ENCODE results near the gene PLCB4.

The PLCB4 gene

DNA sequence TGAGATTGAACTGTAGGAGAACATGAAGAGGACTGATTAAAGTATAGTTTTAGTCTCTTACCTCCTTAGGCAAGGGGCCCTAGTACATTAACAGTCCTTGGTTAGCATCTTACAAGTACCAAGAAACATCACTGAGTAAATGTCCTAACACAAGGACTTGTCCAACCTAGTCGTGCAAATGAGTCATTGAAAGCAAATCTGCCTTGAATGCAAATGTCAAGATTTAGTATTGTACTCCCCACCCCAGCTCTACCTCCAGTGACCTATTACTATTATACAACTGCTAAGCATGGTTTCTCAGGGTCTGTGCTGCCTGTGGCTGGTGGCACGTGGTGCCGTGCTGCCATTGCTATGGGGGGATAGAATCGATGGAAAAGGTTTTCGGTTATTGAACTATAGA, 138.4 kb downstream of the PLCB4 start:
- no CpG with 5 or more reads among the region's 5 CpGs for WGBS (ENCODE audit: extremely low coverage, insufficient coverage, insufficient read length)
- no peaks in the 10 kb centered on the region for H3K36me3 ChIP-seq (ENCODE audit: control insufficient read depth in 1 of 2, insufficient read depth in 2 of 2, low read length in 2 of 2)

DNA sequence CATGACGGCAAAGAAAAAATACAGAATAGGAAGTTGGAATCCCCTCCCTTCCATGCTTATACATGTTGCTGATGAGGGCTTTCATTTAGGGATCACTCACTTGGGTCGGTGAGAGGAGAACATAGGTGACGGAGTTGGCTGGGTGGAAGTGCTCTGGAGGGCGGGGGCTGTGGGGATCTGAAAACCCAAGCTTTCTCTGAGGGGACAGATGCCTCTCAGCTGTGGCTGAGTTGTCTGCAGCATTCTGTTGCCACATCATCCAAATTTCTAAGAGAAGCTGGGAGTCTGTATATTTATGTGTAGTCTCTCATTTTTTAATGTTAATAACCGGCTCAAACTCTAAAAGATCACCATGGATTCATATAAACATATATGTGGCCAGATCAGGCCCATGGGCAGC, 141.5 kb downstream of the PLCB4 start:
- H3K9me3 ChIP-seq (ENCODE audit: insufficient read depth, low read depth, low read length), result no peaks in the 10 kb centered on the region
- no peak overlapping the region for H4K12ac ChIP-seq (ENCODE audit: low read depth, low read length)
- no peak overlapping the region for H3K4ac ChIP-seq (ENCODE audit: low read depth, low read length)
- no peak overlapping the region for H4K8ac ChIP-seq (ENCODE audit: low read depth, low read length)
- H3K27me3 ChIP-seq (ENCODE audit: insufficient read depth, low read length), result no peaks in the 10 kb centered on the region
- H3K9ac ChIP-seq (ENCODE audit: low read length), result no peak overlapping the region
- H3K79me2 ChIP-seq (ENCODE audit: control insufficient read depth, insufficient read depth, low read length, poor library complexity), result no peaks in the 10 kb centered on the region
- no peak overlapping the region for H3K14ac ChIP-seq (ENCODE audit: low read length)
- no peak for DNase-seq
- no peak overlapping the region for H2BK5ac ChIP-seq (ENCODE audit: low read depth, low read length, poor library complexity)
- no peaks in the 10 kb centered on the region for H3K36me3 ChIP-seq (ENCODE audit: control insufficient read depth in 1 of 2, insufficient read depth in 2 of 2, low read length in 2 of 2)
- H2AK5ac ChIP-seq (ENCODE audit: low read length), result no peak overlapping the region
- H3K18ac ChIP-seq (ENCODE audit: low read length), result no peak overlapping the region
- H4K91ac ChIP-seq (ENCODE audit: low read depth, low read length), result no peak overlapping the region
- no peaks in the 10 kb centered on the region for H3K4me1 ChIP-seq (ENCODE audit: control insufficient read depth in 1 of 2, insufficient read depth in 2 of 2, low read length in 2 of 2)
- H3K79me1 ChIP-seq (ENCODE audit: low read length), result no peaks in the 10 kb centered on the region
- no peak overlapping the region for H3K4me2 ChIP-seq (ENCODE audit: low read length)
- no peak overlapping the region for H3K23ac ChIP-seq (ENCODE audit: low read length)
- no CpG with 5 or more reads among the region's 5 CpGs for WGBS (ENCODE audit: extremely low coverage, insufficient coverage, insufficient read length)
- no peak overlapping the region for H2AFZ ChIP-seq (ENCODE audit: insufficient read depth, low read length, poor library complexity)
- no peak overlapping the region for H3K4me3 ChIP-seq (ENCODE audit: low read depth, low read length)
- no peak overlapping the region for H2BK12ac ChIP-seq (ENCODE audit: low read length)
- no peak overlapping the region for H3K27ac ChIP-seq (ENCODE audit: low read depth, low read length)
- H2BK120ac ChIP-seq (ENCODE audit: insufficient read depth, low read length, poor library complexity), result no peak overlapping the region

More for the DNA sequence above, 138.4 kb downstream of the PLCB4 start:
- Histone ChIP-seq H3K9ac (ENCODE audit: low read length) (no peak overlapping the region), H3K4ac (ENCODE audit: low read depth, low read length) (no peak overlapping the region), H3K4me2 (ENCODE audit: low read length) (no peak overlapping the region), H2BK12ac (ENCODE audit: low read length) (no peak overlapping the region), H4K91ac (ENCODE audit: low read depth, low read length) (no peak overlapping the region), H2AFZ (ENCODE audit: insufficient read depth, low read length, poor library complexity) (no peak overlapping the region), H3K14ac (ENCODE audit: low read length) (no peak overlapping the region), H2BK120ac (ENCODE audit: insufficient read depth, low read length, poor library complexity) (no peak overlapping the region), H2AK5ac (ENCODE audit: low read length) (no peak overlapping the region), H2BK5ac (ENCODE audit: low read depth, low read length, poor library complexity) (no peak overlapping the region), H3K4me3 (ENCODE audit: low read depth, low read length) (no peak overlapping the region), H3K4me1 (ENCODE audit: control insufficient read depth in 1 of 2, insufficient read depth in 2 of 2, low read length in 2 of 2) (no peaks in the 10 kb centered on the region), H3K18ac (ENCODE audit: low read length) (no peak overlapping the region), H3K9me3 (ENCODE audit: insufficient read depth, low read depth, low read length) (no peaks in the 10 kb centered on the region), H3K27me3 (ENCODE audit: insufficient read depth, low read length) (no peaks in the 10 kb centered on the region), H4K12ac (ENCODE audit: low read depth, low read length) (no peak overlapping the region), H3K79me2 (ENCODE audit: control insufficient read depth, insufficient read depth, low read length, poor library complexity) (no peaks in the 10 kb centered on the region), H3K23ac (ENCODE audit: low read length) (no peak overlapping the region), H4K8ac (ENCODE audit: low read depth, low read length) (no peak overlapping the region), H3K79me1 (ENCODE audit: low read length) (no peaks in the 10 kb centered on the region), H3K27ac (ENCODE audit: low read depth, low read length) (no peak overlapping the region)
- no peak for DNase-seq

DNA sequence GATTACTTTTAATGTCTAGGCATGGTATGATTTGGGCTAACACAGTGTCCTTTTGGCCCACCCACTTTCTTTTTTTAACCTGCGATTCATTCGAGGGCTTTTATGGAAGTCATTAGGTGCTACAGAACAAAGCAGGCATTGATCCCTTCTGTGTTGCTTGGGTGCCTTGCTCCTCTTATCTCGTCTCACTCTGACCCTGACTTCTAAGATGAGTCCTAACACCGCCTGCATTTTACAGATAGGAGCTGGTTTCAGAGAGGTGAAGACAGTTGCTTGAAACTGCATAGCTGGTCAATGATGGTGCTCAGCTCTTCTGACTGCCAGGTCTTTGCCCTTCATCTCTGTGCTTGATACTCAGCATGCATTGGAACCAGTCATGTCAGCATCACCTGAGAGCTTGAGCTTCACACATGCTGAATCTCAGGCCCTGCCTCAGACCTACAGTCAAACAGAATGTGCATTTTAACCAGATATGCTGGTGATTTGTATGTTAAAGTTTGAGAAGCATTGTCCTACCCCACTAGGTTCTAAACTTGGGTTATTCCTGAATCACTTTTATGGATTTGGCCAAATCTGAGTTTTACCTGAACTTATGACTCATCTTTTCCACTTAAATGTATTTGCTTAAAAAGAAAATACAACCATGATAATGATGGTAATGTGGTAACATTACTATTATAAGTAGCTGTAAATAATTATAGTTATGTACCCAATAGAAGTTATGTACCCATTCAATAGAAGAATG, 142.3 kb downstream of the PLCB4 start:
- no peaks in the 10 kb centered on the region for H3K79me2 ChIP-seq (ENCODE audit: control insufficient read depth, insufficient read depth, low read length, poor library complexity)

DNA sequence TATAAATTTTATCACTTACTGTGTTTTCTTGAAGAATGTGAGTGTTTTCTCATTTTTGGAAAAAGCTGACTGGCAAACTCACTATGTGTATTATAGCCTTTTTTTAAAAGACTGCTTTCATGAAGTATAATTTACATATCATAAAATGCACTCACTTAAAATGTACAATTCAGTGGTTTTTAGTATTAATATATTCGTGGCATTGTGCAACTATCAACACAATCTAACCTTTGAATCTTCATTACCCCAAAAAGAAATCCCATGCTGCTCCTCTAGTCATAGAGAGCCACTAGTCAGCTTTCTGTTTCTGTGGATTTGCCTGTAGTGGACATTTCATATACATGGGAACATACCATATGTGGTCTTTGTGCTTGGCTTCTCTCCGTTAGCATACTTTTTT, 143.8 kb downstream of the PLCB4 start:
- Histone ChIP-seq H3K9ac (ENCODE audit: low read length) (no peak overlapping the region), H3K36me3 (ENCODE audit: control insufficient read depth in 1 of 2, insufficient read depth in 2 of 2, low read length in 2 of 2) (no peaks in the 10 kb centered on the region), H3K23ac (ENCODE audit: low read length) (no peak overlapping the region), H3K9me3 (ENCODE audit: insufficient read depth, low read depth, low read length) (no peaks in the 10 kb centered on the region), H4K91ac (ENCODE audit: low read depth, low read length) (no peak overlapping the region), H2BK5ac (ENCODE audit: low read depth, low read length, poor library complexity) (no peak overlapping the region), H3K4me3 (ENCODE audit: low read depth, low read length) (no peak overlapping the region), H4K8ac (ENCODE audit: low read depth, low read length) (no peak overlapping the region), H2BK12ac (ENCODE audit: low read length) (no peak overlapping the region), H2AK5ac (ENCODE audit: low read length) (no peak overlapping the region), H3K27me3 (ENCODE audit: insufficient read depth, low read length) (no peaks in the 10 kb centered on the region), H3K4me1 (ENCODE audit: control insufficient read depth in 1 of 2, insufficient read depth in 2 of 2, low read length in 2 of 2) (no peaks in the 10 kb centered on the region), H3K27ac (ENCODE audit: low read depth, low read length) (no peak overlapping the region), H3K18ac (ENCODE audit: low read length) (no peak overlapping the region), H3K79me1 (ENCODE audit: low read length) (no peaks in the 10 kb centered on the region), H3K14ac (ENCODE audit: low read length) (no peak overlapping the region), H3K4ac (ENCODE audit: low read depth, low read length) (no peak overlapping the region), H2BK120ac (ENCODE audit: insufficient read depth, low read length, poor library complexity) (no peak overlapping the region), H2AFZ (ENCODE audit: insufficient read depth, low read length, poor library complexity) (no peak overlapping the region), H3K79me2 (ENCODE audit: control insufficient read depth, insufficient read depth, low read length, poor library complexity) (no peaks in the 10 kb centered on the region), H4K12ac (ENCODE audit: low read depth, low read length) (no peak overlapping the region), H3K4me2 (ENCODE audit: low read length) (no peak overlapping the region)
- no CpG with 5 or more reads among the region's 2 CpGs for WGBS (ENCODE audit: extremely low coverage, insufficient coverage, insufficient read length)
- DNase-seq, result no peak

More for the DNA sequence above, 142.3 kb downstream of the PLCB4 start:
- Histone ChIP-seq H3K79me1 (ENCODE audit: low read length) (no peaks in the 10 kb centered on the region), H3K14ac (ENCODE audit: low read length) (no peak overlapping the region), H4K12ac (ENCODE audit: low read depth, low read length) (peak overlapping the region; percentile 18), H4K91ac (ENCODE audit: low read depth, low read length) (no peak overlapping the region), H3K4me2 (ENCODE audit: low read length) (no peak overlapping the region), H3K4me3 (ENCODE audit: low read depth, low read length) (no peak overlapping the region), H2AFZ (ENCODE audit: insufficient read depth, low read length, poor library complexity) (no peak overlapping the region), H3K18ac (ENCODE audit: low read length) (no peak overlapping the region), H4K8ac (ENCODE audit: low read depth, low read length) (no peak overlapping the region), H3K23ac (ENCODE audit: low read length) (no peak overlapping the region), H2BK120ac (ENCODE audit: insufficient read depth, low read length, poor library complexity) (no peak overlapping the region), H3K4me1 (ENCODE audit: control insufficient read depth in 1 of 2, insufficient read depth in 2 of 2, low read length in 2 of 2) (no peaks in the 10 kb centered on the region), H2BK12ac (ENCODE audit: low read length) (no peak overlapping the region), H2BK5ac (ENCODE audit: low read depth, low read length, poor library complexity) (no peak overlapping the region), H3K27ac (ENCODE audit: low read depth, low read length) (no peak overlapping the region), H3K4ac (ENCODE audit: low read depth, low read length) (no peak overlapping the region), H3K9me3 (ENCODE audit: insufficient read depth, low read depth, low read length) (no peaks in the 10 kb centered on the region), H3K27me3 (ENCODE audit: insufficient read depth, low read length) (no peaks in the 10 kb centered on the region), H2AK5ac (ENCODE audit: low read length) (no peak overlapping the region), H3K36me3 (ENCODE audit: control insufficient read depth in 1 of 2, insufficient read depth in 2 of 2, low read length in 2 of 2) (no peaks in the 10 kb centered on the region), H3K9ac (ENCODE audit: low read length) (no peak overlapping the region)
- no CpG with 5 or more reads among the region's 4 CpGs for WGBS (ENCODE audit: extremely low coverage, insufficient coverage, insufficient read length)
- no peak for DNase-seq
